IMR-90 (cell line): Measurements from ENCODE around the gene ATG7. TPM values are rescaled to one million over a fixed set of nuclear protein-coding genes. Genes with fewer than 3 reads are reported as not detected.

Experiments
- ATAC-seq: fragments of 200-7000 bp; cut with Tn5 transposase; 2 replicates; pipeline ENCODE4 v1.9.1; 2020; ENCODE audit warnings: low read depth, mild to moderate bottlenecking, moderate library complexity
- BruUV-seq: library from RNA; stranded (reverse); fragments of 400-500 nt; replicated peaks from 2 replicates; lab custom pipeline; 2021; lab: Mats Ljungman, UMichigan
- CTCF ChIA-PET: fragments of 300-600 bp; formaldehyde crosslinking; extraction: SDS; loops from one replicate; lab custom pipeline; 2021; ENCODE audit warnings: antibody characterized with exemption; lab: Yijun Ruan, JAX
- POLR2A ChIA-PET: fragments of 300-600 bp; sonication (Branson Sonifier 250); formaldehyde crosslinking; loops from one replicate; lab custom pipeline; 2022; ENCODE audit warnings: antibody characterized with exemption; ENCODE audit not compliant: unreplicated experiment; lab: Charles Lee
- DNase-seq: peaks from one replicate; pipeline ENCODE4 v3.0.0; 2013
- H2AFZ ChIP-seq: replicated peaks from 2 replicates; pipeline ENCODE3; 2013; ENCODE audit warnings: low read length, mild to moderate bottlenecking; ENCODE audit not compliant: poor library complexity
- H2AK5ac ChIP-seq: 2 replicates; pipeline ENCODE4 v1.6.1; 2013; ENCODE audit warnings: low read depth, low read length, inconsistent platforms
- H2AK9ac ChIP-seq: replicated peaks from 2 replicates; pipeline ENCODE3; 2013; ENCODE audit warnings: mild to moderate bottlenecking, low read depth, low read length, moderate library complexity; ENCODE audit not compliant: poor library complexity
- H2BK120ac ChIP-seq: 2 replicates; pipeline ENCODE4 v1.6.1; 2013; ENCODE audit warnings: low read depth, low read length, inconsistent platforms
- H2BK15ac ChIP-seq: 3 replicates; pipeline ENCODE4 v1.6.1; 2013; ENCODE audit warnings: low read depth, low read length, inconsistent platforms
- H2BK20ac ChIP-seq: 2 replicates; pipeline ENCODE4 v1.6.1; 2013; ENCODE audit warnings: low read depth, mild to moderate bottlenecking, inconsistent platforms, low read length, moderate library complexity
- H2BK5ac ChIP-seq: 2 replicates; pipeline ENCODE4 v1.6.1; 2013; ENCODE audit warnings: mild to moderate bottlenecking, low read depth, low read length, inconsistent platforms; ENCODE audit not compliant: poor library complexity, severe bottlenecking
- H3K14ac ChIP-seq: replicated peaks from 2 replicates; pipeline ENCODE4 v1.6.1; 2013; ENCODE audit warnings: low read depth, low read length, inconsistent platforms
- H3K18ac ChIP-seq: 2 replicates; pipeline ENCODE4 v1.6.1; 2013; ENCODE audit warnings: low read depth, low read length, control low read depth
- H3K23ac ChIP-seq: 2 replicates; pipeline ENCODE4 v1.6.1; 2013; ENCODE audit warnings: low read depth, low read length, inconsistent platforms
- H3K27ac ChIP-seq: 2 replicates; pipeline ENCODE4 v1.5.1; 2013; ENCODE audit warnings: mild to moderate bottlenecking, control low read depth, low read length; ENCODE audit not compliant: insufficient read depth
- H3K27me3 ChIP-seq: 2 replicates; pipeline ENCODE4 v1.6.1; 2013; ENCODE audit warnings: low read length; ENCODE audit not compliant: control insufficient read depth, insufficient read depth
- H3K36me3 ChIP-seq: 2 replicates; pipeline ENCODE4 v1.6.1; 2013; ENCODE audit warnings: low read length, mixed read lengths; ENCODE audit not compliant: control insufficient read depth, insufficient read depth
- H3K4ac ChIP-seq: 2 replicates; pipeline ENCODE4 v1.6.1; 2013; ENCODE audit warnings: low read depth, low read length, inconsistent platforms
- H3K4me1 ChIP-seq: 2 replicates; pipeline ENCODE4 v1.6.1; 2013; ENCODE audit warnings: low read length, mixed read lengths; ENCODE audit not compliant: control insufficient read depth, insufficient read depth
- H3K4me2 ChIP-seq: 2 replicates; pipeline ENCODE4 v1.6.1; 2013; ENCODE audit warnings: low read depth, mild to moderate bottlenecking, control low read depth, low read length, moderate library complexity
- H3K4me3 ChIP-seq: 2 replicates; pipeline ENCODE4 v1.5.1; 2013; ENCODE audit warnings: low read depth, mild to moderate bottlenecking, control low read depth, low read length, moderate library complexity; ENCODE audit not compliant: insufficient read depth
- H3K56ac ChIP-seq: 2 replicates; pipeline ENCODE4 v1.6.1; 2013; ENCODE audit warnings: low read length, inconsistent platforms; ENCODE audit not compliant: insufficient read depth; ENCODE audit errors: extremely low read depth
- H3K79me1 ChIP-seq, 2 experiments: 2 replicates each; pipeline ENCODE4 v1.6.1; 2013; ENCODE audit warnings: low read length in 2 of 2, inconsistent platforms in 1 of 2, low read depth in 1 of 2
- H3K9ac ChIP-seq: 2 replicates; pipeline ENCODE4 v1.6.1; 2013; ENCODE audit warnings: low read depth, low read length, control low read depth
- H3K9me1 ChIP-seq: 2 replicates; pipeline ENCODE4 v1.6.1; 2013; ENCODE audit warnings: low read length, inconsistent platforms; ENCODE audit not compliant: insufficient read depth
- H3K9me3 ChIP-seq: 2 replicates; pipeline ENCODE4 v1.6.1; 2013; ENCODE audit warnings: low read length; ENCODE audit not compliant: control insufficient read depth, insufficient read depth
- H4K20me1 ChIP-seq: 2 replicates; pipeline ENCODE4 v1.6.1; 2013; ENCODE audit warnings: low read length, inconsistent platforms; ENCODE audit not compliant: insufficient read depth
- H4K5ac ChIP-seq: 2 replicates; pipeline ENCODE4 v1.6.1; 2013; ENCODE audit warnings: mild to moderate bottlenecking, low read depth, low read length, control low read depth
- H4K8ac ChIP-seq, 2 experiments: 2 replicates each; pipeline ENCODE4 v1.6.1; 2013; ENCODE audit warnings: low read depth in 2 of 2, low read length in 2 of 2, control low read depth in 1 of 2, inconsistent platforms in 1 of 2
- H4K91ac ChIP-seq: 2 replicates; pipeline ENCODE4 v1.6.1; 2013; ENCODE audit warnings: low read depth, low read length, inconsistent platforms; ENCODE audit not compliant: insufficient read depth
- BHLHE40 ChIP-seq: fragments of 150-350 bp; IDR thresholded peaks from 2 replicates; pipeline ENCODE4 v1.6.1; 2016; ENCODE audit warnings: mild to moderate bottlenecking, low read depth, low read length
- CHD1 ChIP-seq: IDR thresholded peaks from 2 replicates; pipeline ENCODE4 v1.6.1; 2012; ENCODE audit warnings: low read depth, low read length, improper control_type of control experiment
- ELK1 ChIP-seq: fragments of 150-350 bp; IDR thresholded peaks from 2 replicates; pipeline ENCODE4 v1.6.1; 2016; ENCODE audit warnings: low read depth, mild to moderate bottlenecking, low read length, moderate library complexity, borderline replicate concordance
- NFE2L2 ChIP-seq: fragments of 150-350 bp; IDR thresholded peaks from 2 replicates; pipeline ENCODE4 v1.6.1; 2016; ENCODE audit warnings: low read depth, mild to moderate bottlenecking, low read length
- WGBS, 2 experiments: methylation state at CpG; one replicate each; pipeline versions ENCODE4 v1.1.5 to v1.1.7; 2013; ENCODE audit warnings: missing lambda C conversion rate in 2 of 2; ENCODE audit not compliant: insufficient read length in 1 of 2; ENCODE audit errors: extremely low coverage in 2 of 2; 5-methylcytosine and 5-hydroxymethylcytosine counted together
- dilution Hi-C: fragments of 300-500 bp; cut with HindIII; formaldehyde crosslinking; loops from one replicate; pipeline ENCODE4 v1.14.3; 2018; ENCODE audit warnings: low sequenced_read_pairs; ENCODE audit not compliant: unreplicated experiment
- in situ Hi-C: fragments of 300-500 bp; cut with MboI; formaldehyde crosslinking; loops from 3 replicates; pipeline ENCODE4 v1.14.3; 2019; ENCODE audit warnings: low sequenced_read_pairs, inconsistent platforms, mixed read lengths
- intact Hi-C: fragments of 100-400 bp; cut with micrococcal nuclease; formaldehyde crosslinking; loops from 2 replicates; pipeline ENCODE4 v1.10.0; 2022
- polyA plus RNA-seq, 3 experiments: library from polyadenylated mRNA; depleted of rRNA; stranded (reverse); fragments of >200 nt; gene quantifications; 2 replicates each; pipeline ENCODE4 v1.2.3, GENCODE V29; 2012; ENCODE audit warnings: low replicate concordance in 1 of 3
- total RNA-seq: library from RNA; depleted of rRNA; stranded (reverse); fragments of >200 nt; gene quantifications from 2 replicates; pipeline ENCODE4 v1.2.3, GENCODE V29; 2012

Gene ATG7
- total and polyA plus RNA-seq, 2 of the 4 experiments (the other 2 are of a cell fraction) = 15.6 to 51.4 TPM

- Histone ChIP-seq H3K36me3 (peaks cover 4% of the 10 kb centered on the region; the same call in 1 of the 2 replicates), H4K5ac (no peak overlapping the region), H2AFZ (no peak overlapping the region), H3K23ac (no peak overlapping the region), H3K4me2 (no peak overlapping the region), H2AK9ac (no peak overlapping the region), H3K9ac (no peak overlapping the region), H4K8ac (no peak overlapping the region), H3K4me1 (peaks cover 6% of the 10 kb centered on the region), H3K14ac (no peak overlapping the region), H2BK20ac (no peak overlapping the region), H2BK15ac (no peak overlapping the region), H3K18ac (no peak overlapping the region), H3K79me1 (peaks cover 42 to 76% of the 10 kb centered on the region in 2 experiments), H3K27me3 (no peaks in the 10 kb centered on the region), H3K4ac (no peak overlapping the region), H3K9me3 (no peaks in the 10 kb centered on the region), H3K56ac (no peak overlapping the region), H3K9me1 (peaks cover 25% of the 10 kb centered on the region), H2BK5ac (no peak overlapping the region), H2AK5ac (no peak overlapping the region), H4K20me1 (0 out of 2 replicates have a peak, but pooled peaks cover 8% of the 10 kb centered on the region), H3K4me3 (no peak overlapping the region), H2BK120ac (no peak overlapping the region), H4K91ac (no peak overlapping the region), H3K27ac (no peak overlapping the region)
- POLR2A ChIA-PET = no interaction called here
- intact Hi-C loops (no loop called here), in situ Hi-C loops (no loop called here), dilution Hi-C loops (no loop called here)
- ATAC-seq = no peak
- TF ChIP-seq BHLHE40 (no peak), NFE2L2 (no peak), ELK1 (no peak), CHD1 (no peak)
- CTCF ChIA-PET = no interaction called here
- no CpG with 5 or more reads among the region's 2 CpGs for WGBS, 2 experiments
- no TSS peak for BruUV-seq
- no peak for DNase-seq
Observed at GRCh38 chr3:11246663-11246970, 25.6 kb upstream of the ATG7 start.
